Measurements from ENCODE around the gene TPSD1.
"Not testable (repeated sequence)": the region's sequence is repeated elsewhere in the genome, so short reads cannot be mapped to it uniquely, and the experiment has no call there.

The TPSD1 gene

DNA sequence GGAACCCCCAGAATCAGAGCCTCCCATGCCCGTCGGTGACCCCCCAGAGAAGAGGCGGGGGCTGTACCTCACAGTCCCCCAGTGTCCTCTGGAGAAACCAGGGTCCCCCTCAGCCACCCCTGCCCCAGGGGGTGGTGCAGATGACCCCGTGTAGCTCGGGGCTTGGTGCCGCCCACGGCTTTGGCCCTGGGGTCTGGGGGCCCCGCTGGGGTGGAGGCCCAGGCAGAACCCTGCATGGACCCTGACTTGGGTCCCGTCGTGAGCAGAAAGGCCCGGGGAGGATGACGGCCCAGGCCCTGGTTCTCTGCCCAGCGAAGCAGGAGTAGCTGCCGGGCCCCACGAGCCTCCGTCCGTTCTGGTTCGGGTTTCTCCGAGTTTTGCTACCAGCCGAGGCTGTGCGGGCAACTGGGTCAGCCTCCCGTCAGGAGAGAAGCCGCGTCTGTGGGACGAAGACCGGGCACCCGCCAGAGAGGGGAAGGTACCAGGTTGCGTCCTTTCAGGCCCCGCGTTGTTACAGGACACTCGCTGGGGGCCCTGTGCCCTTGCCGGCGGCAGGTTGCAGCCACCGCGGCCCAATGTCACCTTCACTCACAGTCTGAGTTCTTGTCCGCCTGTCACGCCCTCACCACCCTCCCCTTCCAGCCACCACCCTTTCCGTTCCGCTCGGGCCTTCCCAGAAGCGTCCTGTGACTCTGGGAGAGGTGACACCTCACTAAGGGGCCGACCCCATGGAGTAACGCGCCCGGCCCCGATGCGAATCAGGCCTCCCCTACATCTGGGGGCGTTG is 34.8 kb upstream of the TPSD1 start:
- no peak for DNase-seq (ENCODE audit: low read depth)

DNA sequence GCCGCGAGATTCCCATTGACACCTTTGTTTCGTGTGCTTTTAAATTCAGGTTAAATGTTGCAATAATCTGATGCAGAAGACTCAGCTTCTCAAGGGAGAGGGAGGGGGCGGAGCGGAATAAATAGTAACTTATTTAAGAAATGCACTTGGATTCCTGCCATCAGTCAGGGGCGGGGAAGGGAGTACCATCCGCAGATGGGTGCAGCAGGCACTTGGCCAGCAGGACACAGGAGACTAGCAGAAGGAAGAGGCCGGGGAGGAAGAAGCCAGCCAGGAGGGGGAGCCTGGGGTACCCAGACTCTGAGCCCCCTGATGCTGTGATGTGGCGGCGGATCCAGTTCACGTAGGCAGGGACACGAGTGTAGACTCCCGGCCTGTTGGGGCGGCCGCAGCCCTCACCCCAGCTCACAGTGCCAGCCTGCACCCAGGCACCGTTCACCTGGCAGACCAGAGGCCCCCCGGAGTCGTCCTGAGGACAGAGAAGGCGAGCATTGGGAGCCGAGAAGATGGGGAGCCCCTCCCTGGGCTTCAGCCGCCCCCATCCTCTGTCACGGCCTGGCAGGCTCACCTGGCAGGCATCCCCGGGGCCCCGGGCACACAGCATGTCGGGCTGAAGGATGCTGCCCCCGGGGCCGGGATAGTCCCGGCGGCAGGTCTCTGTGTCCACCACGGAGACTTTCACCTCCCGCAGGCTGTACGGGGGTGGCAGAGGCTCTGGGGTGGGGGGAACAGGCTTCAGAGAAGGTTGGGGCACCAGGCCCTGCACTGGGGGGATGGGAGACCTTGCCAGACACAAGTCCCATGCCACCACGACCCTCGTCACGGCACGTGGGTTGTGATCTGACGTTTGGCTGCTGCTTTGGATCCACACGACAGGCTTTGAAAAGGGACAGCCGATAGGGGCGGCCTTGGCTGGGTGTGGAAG is 34.0 kb upstream of the TPSD1 start:
- DNase-seq (ENCODE audit: low read depth): no peak

DNA sequence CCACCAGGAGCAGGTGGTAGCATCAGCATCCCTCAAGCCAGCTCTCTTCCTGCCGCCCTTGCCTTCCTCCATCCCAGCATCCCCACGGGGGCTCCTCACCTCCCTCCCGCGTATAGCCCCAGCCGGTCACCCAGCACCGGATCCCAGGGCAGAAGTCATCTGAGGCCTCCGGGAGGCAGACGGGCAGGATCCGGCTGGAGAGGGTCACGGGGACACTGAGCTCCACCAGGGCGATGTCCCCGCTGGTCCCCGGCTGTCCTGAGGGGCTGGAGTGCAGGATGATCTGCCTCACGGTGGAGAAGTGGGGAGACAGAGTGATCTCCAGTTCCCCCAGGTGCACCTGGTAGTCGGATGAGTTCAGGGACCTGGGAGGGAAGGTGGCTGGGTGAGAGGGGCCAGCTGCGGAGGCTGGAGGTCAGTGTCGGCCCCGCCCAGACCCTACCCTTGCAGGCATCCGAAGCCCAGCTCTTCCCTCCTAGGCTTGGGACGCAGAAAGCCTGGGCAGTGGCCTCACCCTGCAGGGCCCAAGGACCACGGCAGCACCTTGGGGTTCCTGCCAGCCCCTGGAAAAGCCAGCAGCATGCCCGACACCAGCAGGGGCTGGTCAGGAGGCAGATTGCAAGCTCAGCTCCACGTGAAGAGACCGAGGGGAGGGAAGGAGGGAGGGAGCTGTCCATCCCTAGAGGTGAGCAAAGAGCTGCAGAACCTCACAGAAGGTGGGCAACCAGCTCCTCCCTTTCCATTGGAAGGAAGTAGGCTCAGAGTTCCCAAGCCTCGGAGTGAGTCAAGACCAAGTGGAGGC is 33.1 kb upstream of the TPSD1 start:
- DNase-seq (ENCODE audit: low read depth): no peak

DNA sequence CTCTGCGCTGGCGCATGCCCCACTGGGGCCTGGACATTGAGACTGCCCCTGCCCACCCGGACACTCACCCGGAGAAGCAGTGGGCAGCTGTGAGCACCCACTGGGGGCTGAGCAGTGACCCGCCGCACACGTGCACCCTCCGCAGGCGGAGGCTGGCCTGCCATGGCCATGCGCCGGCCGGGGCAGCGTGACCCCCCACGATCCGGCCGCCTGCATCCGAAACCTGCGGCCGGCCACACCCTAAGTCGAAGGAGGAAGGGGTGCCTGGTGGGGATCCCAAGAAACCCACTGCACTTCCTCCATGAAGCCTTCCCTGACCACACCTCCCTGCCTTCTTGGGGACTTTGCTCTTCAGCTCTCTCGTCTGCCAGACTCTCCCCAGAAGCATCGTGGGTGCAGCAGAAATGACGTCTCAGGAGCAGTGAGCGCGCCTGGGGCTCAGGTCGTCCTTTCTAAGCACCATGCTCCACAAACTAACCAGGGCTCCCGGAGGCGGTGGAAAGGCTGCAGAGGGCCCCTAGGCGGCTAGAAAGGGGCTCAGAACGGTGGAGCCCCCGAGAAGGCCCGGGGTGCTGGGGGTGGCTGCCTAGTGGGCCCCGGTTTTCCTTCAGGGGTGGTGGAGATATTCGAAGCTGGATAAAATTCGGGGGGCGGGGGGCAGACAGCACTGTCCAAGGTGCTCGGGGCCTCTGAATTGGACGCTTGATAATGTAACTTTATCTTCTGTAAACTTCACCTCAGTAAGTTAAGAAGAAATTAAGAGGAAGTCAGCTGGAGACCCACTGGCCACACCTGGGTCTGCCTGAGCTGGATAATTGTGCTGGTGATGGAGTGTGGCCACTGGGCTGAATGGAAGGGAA is 32.3 kb upstream of the TPSD1 start:
- DNase-seq (ENCODE audit: low read depth): no peak

DNA sequence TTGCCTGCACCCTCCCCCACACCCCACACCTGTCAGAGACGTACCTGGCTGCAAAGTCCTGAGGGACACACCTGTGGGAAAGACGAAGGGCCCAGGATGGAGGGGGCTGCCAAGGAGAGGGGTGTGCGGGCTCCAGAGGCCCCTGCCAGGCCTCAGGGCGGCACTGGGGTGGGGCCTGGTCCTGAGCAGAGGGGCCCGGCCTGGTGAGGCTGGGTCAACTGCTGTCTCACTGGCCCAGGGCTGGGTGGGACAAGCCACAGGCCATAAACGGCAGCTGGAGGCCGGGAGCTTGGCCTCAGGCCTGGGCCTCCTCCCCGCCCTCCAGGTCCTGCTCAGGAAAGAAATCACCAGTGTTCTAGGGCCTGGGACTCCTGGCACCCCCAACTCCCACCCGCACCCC is 31.3 kb upstream of the TPSD1 start:
- DNase-seq (ENCODE audit: low read depth): no peak

DNA sequence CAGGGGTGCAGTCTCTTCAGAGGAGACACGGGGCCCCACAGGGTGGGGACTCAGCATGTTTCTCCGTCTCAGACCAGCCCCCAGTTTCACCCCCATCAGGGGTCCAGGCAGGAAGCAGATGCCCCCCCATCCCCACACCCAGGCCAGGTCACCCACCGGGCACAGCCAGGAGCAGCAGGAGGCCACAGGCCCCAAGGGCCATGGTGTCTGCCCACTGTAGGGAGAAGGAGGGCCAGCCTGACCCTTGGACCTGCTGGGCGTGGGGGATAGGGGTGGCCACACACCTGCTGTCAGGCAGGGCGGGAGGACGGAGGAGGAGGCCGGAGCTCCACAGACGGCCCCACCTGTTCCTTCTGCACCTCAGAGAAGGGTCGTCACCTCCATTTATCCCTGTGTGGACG is 30.8 kb upstream of the TPSD1 start, which contains the start of gene TPSG1:
TSS of gene TPSG1 (minus strand) at position 218 of the 401 bp plus-strand sequence. CDS start at position 202, 16 bp downstream.
- no peak for DNase-seq (ENCODE audit: low read depth)

DNA sequence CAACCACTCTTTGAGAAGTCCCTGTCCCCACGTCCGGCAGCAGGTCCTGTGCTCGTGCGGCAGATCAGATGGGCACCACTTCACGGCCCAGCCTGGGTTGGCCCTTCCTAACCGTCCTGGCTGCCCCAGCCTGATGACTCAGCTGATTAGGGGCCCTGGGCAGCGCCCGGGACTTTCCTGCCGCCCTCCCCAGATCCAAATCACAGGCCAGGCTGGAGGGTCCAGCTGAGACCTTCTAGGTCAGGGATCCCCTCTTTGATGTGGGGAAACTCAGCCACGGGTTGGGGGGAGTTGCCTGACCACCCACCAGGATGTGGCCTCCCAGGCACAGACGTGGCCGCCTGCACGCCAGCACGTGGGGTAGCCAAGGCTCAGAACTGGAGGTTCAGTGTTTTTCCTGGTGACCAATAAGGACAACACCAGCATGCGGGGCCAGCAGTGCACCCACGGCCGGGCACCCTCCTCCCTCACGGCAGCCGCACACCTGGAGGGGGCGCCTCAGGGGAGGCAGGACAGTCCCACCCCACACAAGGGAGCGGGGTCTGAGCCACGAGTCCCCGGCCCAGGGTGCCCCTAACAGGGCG is 30.0 kb upstream of the TPSD1 start:
- DNase-seq (ENCODE audit: low read depth): not testable (repeated sequence)

DNA sequence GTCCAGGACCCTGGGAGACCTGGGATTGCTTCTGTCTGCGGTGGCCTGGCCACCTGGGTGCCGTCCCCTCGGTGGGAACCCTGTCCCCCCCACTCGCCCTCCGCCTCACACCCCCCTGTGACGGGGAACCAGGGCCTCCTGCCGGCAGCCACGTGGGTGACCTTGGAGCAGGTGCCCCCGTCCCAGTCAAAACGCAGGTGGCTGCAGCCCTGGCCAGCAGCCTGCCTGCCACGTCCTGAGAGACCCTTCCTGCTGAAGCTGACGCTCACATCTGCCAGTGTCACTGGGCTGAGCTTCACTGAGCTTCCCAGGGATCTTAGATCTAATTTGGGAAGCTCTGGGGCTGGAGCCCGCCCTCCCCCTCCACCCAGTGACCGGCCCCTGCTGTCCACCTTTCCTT is 29.2 kb upstream of the TPSD1 start:
- not testable (repeated sequence) for DNase-seq (ENCODE audit: low read depth)

DNA sequence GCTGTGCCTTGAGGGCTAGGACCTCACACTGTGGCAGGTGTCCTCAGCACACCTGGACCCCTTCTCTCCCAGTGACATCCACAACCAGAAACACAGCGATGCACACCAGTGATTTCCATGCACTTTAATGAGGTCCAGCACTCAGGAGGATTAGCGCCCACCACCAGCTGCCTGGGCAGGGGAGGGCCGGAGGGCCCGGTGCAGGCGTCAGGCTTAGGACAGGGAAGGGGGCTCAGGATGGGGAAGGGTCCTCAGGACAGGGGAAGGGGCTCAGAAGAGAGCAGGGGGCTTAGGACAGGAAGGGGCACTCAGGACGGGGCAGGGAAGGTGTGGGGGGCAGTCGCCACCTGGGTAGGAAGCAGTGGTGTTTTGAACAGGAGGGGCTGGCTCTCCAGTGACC is 27.6 kb upstream of the TPSD1 start:
- not testable (repeated sequence) for DNase-seq (ENCODE audit: low read depth)

DNA sequence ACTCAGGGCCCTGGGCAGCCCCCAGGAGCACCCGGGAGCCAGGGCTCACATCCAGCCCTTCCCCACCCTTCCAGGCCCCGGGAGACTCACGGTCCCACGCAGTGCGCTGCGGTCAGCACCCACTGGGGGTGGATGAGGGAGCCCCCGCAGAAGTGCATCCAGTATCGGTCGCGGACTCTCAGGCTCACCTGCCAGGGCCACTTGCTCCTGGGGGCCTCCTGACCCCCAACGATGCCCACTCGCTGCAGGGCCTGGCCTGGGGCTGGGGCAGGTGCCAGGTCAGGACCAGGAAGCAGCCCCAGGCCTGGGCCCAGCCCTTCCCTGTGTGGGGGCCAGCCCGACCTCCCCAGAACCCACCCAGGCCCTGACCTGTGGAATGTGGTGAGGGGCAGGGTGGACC is 26.4 kb upstream of the TPSD1 start:
- DNase-seq (ENCODE audit: low read depth): not testable (repeated sequence)

DNA sequence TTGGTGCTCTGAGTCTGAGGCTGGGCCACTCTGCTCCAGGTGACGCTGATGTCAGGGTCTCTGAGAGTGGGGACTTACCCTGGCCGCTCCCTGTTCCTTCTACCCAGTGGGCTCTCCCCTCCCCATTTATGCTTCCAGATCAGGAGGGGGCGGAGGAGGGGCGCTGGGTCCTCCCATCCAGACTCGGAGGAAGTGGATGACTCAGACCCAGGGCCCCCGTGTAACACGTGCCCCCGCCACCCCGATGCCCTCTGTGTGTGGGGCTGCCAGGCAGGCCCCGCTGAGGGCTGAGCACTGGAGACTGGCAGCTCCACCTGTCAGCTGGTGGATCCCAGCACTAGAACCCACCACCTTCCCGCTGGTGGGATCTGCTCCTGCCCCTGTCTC is 25.8 kb upstream of the TPSD1 start, which contains the start of gene TPSB2:
TSS of gene TPSB2 (minus strand) at position 101 of the 387 bp plus-strand sequence. CDS start 233 bp downstream, outside the sequence.
- not testable (repeated sequence) for DNase-seq (ENCODE audit: low read depth)

DNA sequence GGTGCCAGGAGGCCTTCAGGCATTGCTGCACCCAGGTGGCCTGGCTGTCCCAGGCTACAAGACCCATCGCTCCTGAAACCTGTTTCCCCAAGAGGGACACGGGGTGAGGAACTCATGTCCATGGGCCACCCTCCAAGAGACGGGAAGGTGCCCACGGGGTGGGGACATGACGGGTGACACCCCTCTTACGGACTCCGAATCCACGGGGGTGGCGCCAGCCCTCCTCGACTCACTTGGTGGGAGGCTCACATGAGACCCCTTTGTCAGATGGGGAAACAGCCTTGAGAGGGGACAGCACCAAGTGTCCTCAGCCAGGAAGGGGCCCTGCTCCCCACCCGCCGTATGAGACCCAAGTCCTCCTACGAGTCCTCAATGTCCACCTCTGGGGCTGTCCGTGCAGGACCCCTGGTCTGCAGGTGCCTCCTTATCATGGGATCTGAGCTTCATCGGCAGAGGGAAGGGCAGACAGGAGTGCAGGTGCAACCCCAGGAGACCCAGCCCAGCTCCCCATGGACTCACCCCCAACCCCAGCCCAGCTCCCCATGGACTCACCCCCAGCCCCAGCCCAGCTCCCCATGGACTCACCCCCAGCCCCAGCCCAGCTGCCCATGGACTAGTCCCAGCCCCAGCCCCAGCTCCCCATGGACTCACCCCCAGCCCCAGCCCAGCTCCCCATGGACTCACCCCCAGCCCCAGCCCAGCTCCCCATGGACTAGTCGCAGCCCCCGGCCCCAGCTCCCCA is 25.2 kb upstream of the TPSD1 start:
- not testable (repeated sequence) for DNase-seq (ENCODE audit: low read depth)

DNA sequence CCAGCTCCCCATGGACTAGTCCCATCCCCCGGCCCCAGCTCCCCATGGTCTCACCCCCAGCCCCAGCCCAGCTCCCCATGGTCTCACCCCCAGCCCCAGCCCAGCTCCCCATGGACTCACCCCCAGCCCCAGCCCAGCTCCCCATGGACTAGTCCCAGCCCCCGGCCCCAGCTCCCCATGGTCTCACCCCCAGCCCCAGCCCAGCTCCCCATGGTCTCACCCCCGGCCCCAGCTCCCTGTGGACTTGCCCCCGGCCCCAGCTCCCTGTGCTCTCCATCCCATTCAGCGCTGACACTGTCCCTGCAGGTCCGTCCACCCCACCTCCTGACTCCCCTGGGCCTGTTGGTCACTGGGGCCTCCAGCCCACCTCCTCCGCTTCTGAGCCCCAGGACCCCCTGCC is 24.6 kb upstream of the TPSD1 start:
- not testable (repeated sequence) for DNase-seq (ENCODE audit: low read depth)

DNA sequence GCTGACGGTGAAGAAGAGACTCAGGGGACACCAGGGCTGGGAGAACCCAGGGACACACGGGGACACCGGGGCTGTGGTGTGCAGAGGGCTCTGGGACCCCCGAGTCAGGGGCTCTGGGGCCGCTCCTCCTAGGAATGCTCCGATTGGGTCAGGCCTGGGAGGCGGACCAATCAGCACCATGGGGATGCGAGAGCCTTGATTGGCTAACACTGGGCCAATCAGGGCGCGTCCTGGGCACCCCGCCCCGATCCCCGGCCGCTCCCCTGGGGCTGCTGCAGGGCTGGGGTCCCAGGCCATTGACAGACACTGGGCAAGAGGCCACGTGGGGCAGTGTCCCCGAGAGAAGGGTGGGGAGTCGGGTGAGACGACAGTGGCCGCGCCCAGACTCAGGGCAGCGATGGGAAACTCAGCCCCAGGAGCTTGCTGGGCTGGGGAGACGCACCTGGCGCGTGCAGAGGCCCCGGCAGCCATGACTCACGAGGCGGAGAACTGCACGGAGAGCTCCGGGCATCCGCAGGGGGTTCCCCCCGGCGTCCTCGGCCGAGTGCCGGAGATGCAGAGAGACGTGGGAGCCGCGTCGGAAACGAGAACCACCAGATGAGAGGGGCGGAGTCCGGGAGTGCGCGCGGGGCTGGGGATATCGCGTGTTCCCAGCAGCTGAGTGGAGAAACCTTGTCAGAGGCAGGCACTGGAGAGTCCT is 23.7 kb upstream of the TPSD1 start:
- DNase-seq (ENCODE audit: low read depth): not testable (repeated sequence)

DNA sequence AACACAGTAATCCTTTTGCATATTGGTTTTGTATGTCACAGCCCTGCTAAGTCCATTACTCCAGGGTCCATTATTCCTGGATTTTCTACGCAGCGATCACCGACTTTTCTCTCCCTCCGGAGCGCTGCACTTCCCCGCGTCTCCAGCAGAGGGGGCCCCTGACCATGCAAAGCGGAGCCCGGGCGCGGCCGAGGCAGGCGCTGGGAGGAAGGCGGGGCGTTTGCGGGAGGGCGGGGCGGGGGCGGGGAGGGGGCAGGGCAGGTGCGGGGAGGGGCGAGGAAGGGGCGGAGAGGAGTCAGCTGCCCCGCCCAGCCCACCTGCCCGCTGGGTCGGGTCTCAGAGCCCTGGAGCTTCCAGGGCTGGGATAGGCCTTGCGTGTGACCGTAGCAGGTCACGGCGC is 19.2 kb upstream of the TPSD1 start:
- not testable (repeated sequence) for DNase-seq (ENCODE audit: low read depth)

DNA sequence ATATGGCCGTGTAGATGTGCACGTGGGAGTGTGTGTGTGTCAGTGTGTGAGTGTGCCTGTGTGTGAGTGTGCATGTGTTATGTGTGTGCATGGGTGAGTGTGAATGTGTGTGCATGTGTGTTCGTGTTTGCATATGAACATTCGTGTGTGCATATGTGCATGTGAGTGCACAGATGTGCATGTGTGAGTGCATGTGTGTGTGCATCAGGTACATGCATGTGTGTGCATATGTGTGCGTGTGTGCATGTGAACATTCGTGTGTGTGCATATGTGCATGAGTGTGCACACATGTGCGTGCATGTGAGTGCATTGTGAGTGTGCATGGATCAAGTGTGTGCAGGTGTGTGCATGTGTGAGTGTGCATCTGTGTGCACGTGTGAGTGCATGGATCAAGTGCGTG is 17.9 kb upstream of the TPSD1 start:
- no peak for DNase-seq (ENCODE audit: low read depth)

DNA sequence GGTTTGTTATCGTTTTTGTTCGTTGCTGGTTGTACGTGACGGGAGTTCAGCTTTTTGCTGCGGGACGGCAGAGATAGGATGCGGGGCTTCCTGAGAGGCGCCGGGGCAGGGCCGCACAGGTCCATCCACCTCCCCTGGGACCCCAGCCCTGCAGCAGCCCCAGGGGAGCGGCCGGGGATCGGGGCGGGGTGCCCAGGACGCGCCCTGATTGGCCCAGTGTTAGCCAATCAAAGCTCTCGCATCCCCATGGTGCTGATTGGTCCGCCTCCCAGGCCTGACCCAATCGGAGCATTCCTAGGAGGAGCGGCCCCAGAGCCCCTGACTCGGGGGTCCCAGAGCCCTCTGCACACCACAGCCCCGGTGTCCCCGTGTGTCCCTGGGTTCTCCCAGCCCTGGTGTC is 17.0 kb upstream of the TPSD1 start:
- DNase-seq (ENCODE audit: low read depth): not testable (repeated sequence)

DNA sequence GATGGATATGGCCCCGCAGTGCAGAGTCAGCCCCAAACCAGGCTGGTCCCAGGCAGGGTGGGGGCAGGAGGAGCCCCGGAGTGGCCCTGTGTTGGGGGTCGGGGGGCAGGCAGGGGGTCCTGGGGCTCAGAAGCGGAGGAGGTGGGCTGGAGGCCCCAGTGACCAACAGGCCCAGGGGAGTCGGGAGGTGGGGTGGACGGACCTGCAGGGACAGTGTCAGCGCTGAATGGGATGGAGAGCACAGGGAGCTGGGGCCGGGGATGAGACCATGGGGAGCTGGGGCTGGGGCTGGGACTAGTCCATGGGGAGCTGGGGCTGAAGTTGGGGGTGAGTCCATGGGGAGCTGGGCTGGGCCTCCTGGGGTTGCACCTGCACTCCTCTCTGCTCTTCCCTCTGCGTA is 16.3 kb upstream of the TPSD1 start:
- not testable (repeated sequence) for DNase-seq (ENCODE audit: low read depth)

DNA sequence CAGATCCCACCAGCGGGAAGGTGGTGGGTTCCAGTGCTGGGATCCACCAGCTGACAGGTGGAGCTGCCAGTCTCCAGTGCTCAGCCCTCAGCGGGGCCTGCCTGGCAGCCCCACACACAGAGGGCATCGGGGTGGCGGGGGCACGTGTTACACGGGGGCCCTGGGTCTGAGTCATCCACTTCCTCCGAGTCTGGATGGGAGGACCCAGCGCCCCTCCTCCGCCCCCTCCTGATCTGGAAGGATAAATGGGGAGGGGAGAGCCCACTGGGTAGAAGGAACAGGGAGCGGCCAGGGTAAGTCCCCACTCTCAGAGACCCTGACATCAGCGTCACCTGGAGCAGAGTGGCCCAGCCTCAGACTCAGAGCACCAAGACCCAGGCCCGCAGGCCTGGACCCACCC is 15.4 kb upstream of the TPSD1 start, which contains the start of gene TPSAB1:
TSS of gene TPSAB1 (plus strand) at position 270 of the 400 bp plus-strand sequence. CDS start 234 bp downstream, outside the sequence.
- not testable (repeated sequence) for DNase-seq (ENCODE audit: low read depth)

All from HS-5 (cell line).